Ovary (tissue), 9 donors: ENCODE measurements around the gene MPRIP. TPM values are rescaled to one million over a fixed set of nuclear protein-coding genes. Genes with fewer than 3 reads are reported as not detected.

ENCODE experiments used
- DNase-seq, 5 donors: peaks; one replicate each; pipeline ENCODE4 v3.0.0-alpha.2; 2019 to 2020
- H3K27ac ChIP-seq, 2 donors: fragments of 200-600 bp; one replicate each; pipeline versions ENCODE4 v1.5.1 to v1.8.0; 2019 to 2022
- H3K27me3 ChIP-seq: fragments of 200-600 bp; one replicate; pipeline ENCODE4 v1.8.0; 2022
- H3K36me3 ChIP-seq: fragments of 200-600 bp; sonication (generic); one replicate; pipeline ENCODE4 v1.5.1; 2019
- H3K4me1 ChIP-seq: one replicate; pipeline ENCODE4 v1.8.1; 2013; ENCODE audit warnings: mild to moderate bottlenecking, moderate library complexity; ENCODE audit not compliant: insufficient read depth
- H3K4me3 ChIP-seq: fragments of 200-600 bp; sonication (generic); one replicate; pipeline ENCODE4 v1.5.1; 2017
- H3K9me3 ChIP-seq, 2 donors: fragments of 200-600 bp in 1 of 2; sonication (generic) in 1 of 2; one replicate each; pipeline versions ENCODE4 v1.5.1 to v1.8.1; 2013 to 2019; ENCODE audit warnings: mild to moderate bottlenecking in 1 of 2, moderate library complexity in 1 of 2
- CTCF ChIP-seq, 3 donors: fragments of 450-650 bp in 2 of 3; fragments of 200-600 bp in 1 of 3; IDR thresholded peaks; one replicate each; pipeline versions ENCODE4 v1.5.1 to v1.8.0; 2016 to 2022; ENCODE audit warnings: antibody characterized with exemption in 3 of 3, mild to moderate bottlenecking in 1 of 3
- EP300 ChIP-seq: sonication (generic); formaldehyde crosslinking; IDR thresholded peaks from one replicate; pipeline ENCODE4 v1.6.1; 2017; ENCODE audit warnings: antibody characterized with exemption
- POLR2A ChIP-seq: fragments of 450-650 bp; IDR thresholded peaks from one replicate; pipeline ENCODE4 v1.6.1; 2017; ENCODE audit warnings: antibody characterized with exemption, mild to moderate bottlenecking, moderate library complexity
- WGBS, 3 donors: extraction: QIAGEN DNeasy Blood & Tissue Kit in 1 of 3; methylation state at CpG; one replicate each; pipeline versions ENCODE4 v1.1.5 to v1.1.7; 2013 to 2017; 5-methylcytosine and 5-hydroxymethylcytosine counted together
- intact Hi-C, 4 donors: fragments of 100-400 bp; cut with DNase I; formaldehyde crosslinking; loops; one replicate each; pipeline versions ENCODE4 v1.11.0 to v1.15.1; 2022 to 2023
- polyA plus RNA-seq, 2 donors: library from polyadenylated mRNA; stranded (reverse); fragments of 200-250 nt in 1 of 2; fragments of 350-450 nt in 1 of 2; fragmentation: Illumina TruSeq in 1 of 2; extraction: RNeasy Lipid Tissue Mini Kit (QIAGEN cat#74804) in 1 of 2; gene quantifications; one replicate each; pipeline ENCODE4 v1.2.3, GENCODE V29; 2013 to 2014
- total RNA-seq, 7 donors: library from RNA; depleted of rRNA in 2 of 7; stranded (reverse); fragments of >200 nt in 2 of 7; fragmentation: NEBNext Ultra II Directional in 3 of 7; extraction: Animal tissue kit (Norgen Biotek cat#: 25700) in 3 of 7; gene quantifications; one replicate each; pipeline versions ENCODE4 v1.1.0 to v1.2.4, GENCODE V29; 2016 to 2023
- donor health status: DM: no; HTN: no; CAD: no; lungs with moderate emphysema.
- donor health status: DM: no; HTN: no; CAD: no.
- donor health status: Bipolar disorder and iron deficiency.
- donor health status: DM: yes; HTN: yes; CAD: no.
- donor health status: DM: no; HTN: no; CAD: no.
- donor health status: DM: yes; HTN: yes; CAD: no.

The MPRIP gene
- total and polyA plus RNA-seq, 9 donors, result 72.3 to 256 (median 202) TPM

- 79 to 81% (median 80%) methylated on average over 9 of the region's 9 CpGs for WGBS, 3 donors
- Histone ChIP-seq H3K27ac (no peak overlapping the region), H3K36me3 (no peaks in the 10 kb centered on the region), H3K4me1 (no peaks in the 10 kb centered on the region), H3K9me3 (no peaks in the 10 kb centered on the region), H3K4me3 (no peak overlapping the region), H3K27me3 (no peaks in the 10 kb centered on the region)
- TF ChIP-seq EP300, result no peak
- TF ChIP-seq POLR2A, result no peak
- no peak for TF ChIP-seq CTCF (IDR thresholded peaks at IDR 0.05)
- DNase-seq, result no peak
- intact Hi-C loops, result no loop called here
Measured at GRCh38 chr17:17153071-17153470, 110.8 kb downstream of the MPRIP start.

DNA sequence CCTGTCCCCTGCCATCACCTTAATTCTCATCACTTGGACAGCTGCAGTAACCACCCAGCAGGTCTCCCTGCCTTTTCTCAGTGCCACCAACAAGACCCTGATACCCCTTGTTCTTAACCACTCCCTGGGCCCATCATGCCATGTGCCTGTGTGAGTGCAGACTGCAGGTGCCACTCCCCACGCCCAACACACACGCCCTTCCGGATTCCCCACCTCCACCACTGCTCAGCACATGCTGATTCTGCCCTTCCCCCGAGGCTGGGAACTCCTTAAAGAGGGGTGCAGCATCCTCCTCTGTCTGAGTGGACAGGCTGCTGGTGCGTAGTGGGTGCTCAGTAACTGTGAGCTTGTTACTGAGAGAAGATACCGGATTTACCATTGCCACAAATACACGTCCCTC lies 111.5 kb downstream of the MPRIP start:
- intact Hi-C loops, result no loop called here
- Histone ChIP-seq H3K27ac (no peak overlapping the region), H3K4me3 (no peak overlapping the region), H3K27me3 (no peaks in the 10 kb centered on the region), H3K9me3 (no peaks in the 10 kb centered on the region), H3K36me3 (no peaks in the 10 kb centered on the region), H3K4me1 (no peaks in the 10 kb centered on the region)
- 78 to 83% (median 80%) methylated on average over 7 of the region's 7 CpGs for WGBS, 3 donors
- no peak for TF ChIP-seq CTCF (IDR thresholded peaks at IDR 0.05)
- TF ChIP-seq POLR2A, result no peak
- no peak for TF ChIP-seq EP300
- DNase-seq, result no peak

DNA sequence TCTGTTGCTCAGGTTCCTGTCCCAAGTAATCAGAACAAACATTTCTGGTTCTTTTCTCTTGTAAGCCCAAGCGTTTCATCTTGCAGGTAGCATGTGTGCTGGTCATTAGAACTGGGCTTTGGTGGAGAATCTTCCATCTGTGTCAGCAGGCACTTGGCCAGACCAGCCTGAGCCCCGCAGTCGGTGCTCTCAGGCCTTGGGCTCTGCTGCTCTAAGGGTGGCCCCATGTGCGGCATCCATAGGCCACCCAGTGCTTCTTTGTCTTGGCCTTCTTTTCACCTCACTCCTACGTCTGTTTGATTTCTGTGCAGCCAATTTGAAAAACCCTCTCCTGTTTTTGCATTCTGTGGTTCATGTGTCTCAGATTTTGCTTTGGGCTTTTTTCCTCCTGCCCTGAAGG lies 112.3 kb downstream of the MPRIP start:
- H3K4me1 ChIP-seq, result no peaks in the 10 kb centered on the region
- no peaks in the 10 kb centered on the region for H3K36me3 ChIP-seq
- no peaks in the 10 kb centered on the region for H3K27me3 ChIP-seq
- intact Hi-C loops, result no loop called here
- 21 to 59% (median 36%) methylated on average over 5 of the region's 5 CpGs for WGBS, 3 donors
- no peak overlapping the region for H3K4me3 ChIP-seq
- TF ChIP-seq POLR2A, result no peak
- no peak for TF ChIP-seq EP300
- no peak for TF ChIP-seq CTCF (IDR thresholded peaks at IDR 0.05)
- no peak overlapping the region for H3K27ac ChIP-seq
- H3K9me3 ChIP-seq, result no peaks in the 10 kb centered on the region
- DNase-seq, result no peak

DNA sequence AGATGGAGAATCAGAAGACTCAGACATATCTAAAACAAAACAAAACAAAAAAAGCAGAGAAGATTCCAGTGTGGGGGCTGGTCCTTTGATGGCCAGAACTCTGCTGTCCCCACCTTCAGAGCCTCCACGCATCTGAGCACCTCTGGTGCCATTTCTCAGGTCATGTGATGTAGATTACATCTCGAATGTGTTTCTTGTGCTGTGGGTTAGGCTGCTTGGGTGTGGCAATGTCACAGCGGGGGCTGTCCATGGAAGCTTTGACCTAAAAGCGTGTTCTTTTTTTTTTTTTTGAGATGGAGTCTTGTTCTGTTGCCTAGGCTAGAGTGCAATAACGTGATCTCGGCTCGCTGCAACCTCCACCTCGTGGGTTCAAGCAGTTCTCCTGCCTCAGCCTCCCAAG lies 112.7 kb downstream of the MPRIP start:
- H3K36me3 ChIP-seq, result no peaks in the 10 kb centered on the region
- H3K4me3 ChIP-seq, result no peak overlapping the region
- H3K9me3 ChIP-seq, result no peaks in the 10 kb centered on the region
- no peaks in the 10 kb centered on the region for H3K4me1 ChIP-seq
- intact Hi-C loops, result no loop called here
- H3K27me3 ChIP-seq, result no peaks in the 10 kb centered on the region
- no peak for TF ChIP-seq POLR2A
- TF ChIP-seq CTCF (IDR thresholded peaks at IDR 0.05), result no peak
- TF ChIP-seq EP300, result no peak
- no peak overlapping the region for H3K27ac ChIP-seq
- 77 to 84% (median 77%) methylated on average over 8 of the region's 8 CpGs for WGBS, 3 donors
- no peak for DNase-seq

- no peak for DNase-seq
- WGBS, 3 donors, result 90 to 97% (median 94%) methylated on average over 3 of the region's 3 CpGs
- intact Hi-C loops, result no loop called here
- TF ChIP-seq POLR2A, result no peak
- no peak for TF ChIP-seq EP300
- Histone ChIP-seq H3K4me1 (no peaks in the 10 kb centered on the region), H3K4me3 (no peak overlapping the region), H3K27me3 (no peaks in the 10 kb centered on the region), H3K36me3 (no peaks in the 10 kb centered on the region), H3K9me3 (no peaks in the 10 kb centered on the region), H3K27ac (no peak overlapping the region)
Measured at GRCh38 chr17:17155568-17155967, 113.3 kb downstream of the MPRIP start.
